Astrocyte (in vitro differentiated cells and primary cell): ENCODE results near the gene RAPGEF5.

ENCODE experiments used
- EZH2 ChIP-seq: IDR thresholded peaks from 2 replicates; pipeline ENCODE4 v1.6.1; 2012; ENCODE audit warnings: mild to moderate bottlenecking, low read length, inconsistent platforms; ENCODE audit not compliant: insufficient read depth
- TF ChIP-seq, protein P1 (sequence below): IDR thresholded peaks from 2 replicates; pipeline ENCODE4 v1.5.1; 2011; ENCODE audit warnings: low read depth, mild to moderate bottlenecking, inconsistent platforms, low read length, moderate library complexity; ENCODE audit not compliant: insufficient read depth

DNA sequence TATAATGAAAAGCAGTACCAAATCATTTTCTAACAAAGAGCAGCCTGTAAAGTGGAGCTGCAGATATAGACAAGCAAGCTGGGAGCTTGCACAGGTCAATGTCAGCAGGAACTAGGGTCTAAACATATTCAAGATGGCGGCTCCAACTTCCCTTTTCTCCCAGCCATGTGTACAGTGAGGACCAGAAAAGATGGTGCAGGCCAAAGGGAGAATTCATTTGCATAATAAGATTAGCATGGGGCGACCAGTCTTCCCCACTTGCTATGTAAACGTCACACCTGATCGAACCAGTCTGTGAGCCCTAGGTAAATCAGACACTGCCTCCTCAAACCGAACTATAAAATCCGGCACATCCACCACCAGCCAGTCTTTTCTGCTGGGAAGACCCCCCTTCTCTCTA lies 4.4 kb upstream of the RAPGEF5 start:
- TF ChIP-seq, protein P1, sequence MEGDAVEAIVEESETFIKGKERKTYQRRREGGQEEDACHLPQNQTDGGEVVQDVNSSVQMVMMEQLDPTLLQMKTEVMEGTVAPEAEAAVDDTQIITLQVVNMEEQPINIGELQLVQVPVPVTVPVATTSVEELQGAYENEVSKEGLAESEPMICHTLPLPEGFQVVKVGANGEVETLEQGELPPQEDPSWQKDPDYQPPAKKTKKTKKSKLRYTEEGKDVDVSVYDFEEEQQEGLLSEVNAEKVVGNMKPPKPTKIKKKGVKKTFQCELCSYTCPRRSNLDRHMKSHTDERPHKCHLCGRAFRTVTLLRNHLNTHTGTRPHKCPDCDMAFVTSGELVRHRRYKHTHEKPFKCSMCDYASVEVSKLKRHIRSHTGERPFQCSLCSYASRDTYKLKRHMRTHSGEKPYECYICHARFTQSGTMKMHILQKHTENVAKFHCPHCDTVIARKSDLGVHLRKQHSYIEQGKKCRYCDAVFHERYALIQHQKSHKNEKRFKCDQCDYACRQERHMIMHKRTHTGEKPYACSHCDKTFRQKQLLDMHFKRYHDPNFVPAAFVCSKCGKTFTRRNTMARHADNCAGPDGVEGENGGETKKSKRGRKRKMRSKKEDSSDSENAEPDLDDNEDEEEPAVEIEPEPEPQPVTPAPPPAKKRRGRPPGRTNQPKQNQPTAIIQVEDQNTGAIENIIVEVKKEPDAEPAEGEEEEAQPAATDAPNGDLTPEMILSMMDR: no peak
- TF ChIP-seq EZH2: no peak
